PFSK-1 (cell line): ENCODE results near the gene RLN3.

Experiments used
- FOXP2 ChIP-seq: optimal IDR thresholded peaks from 2 replicates; pipeline ENCODE3; 2011; ENCODE audit warnings: borderline replicate concordance, control low read depth, inconsistent platforms; ENCODE audit not compliant: insufficient read depth; ENCODE audit errors: extremely low read length, extremely low read depth
- POLR2AphosphoS5 ChIP-seq: IDR thresholded peaks from 2 replicates; pipeline ENCODE4 v1.6.1; 2012; ENCODE audit warnings: low read depth, mild to moderate bottlenecking, control low read depth, low read length, moderate library complexity
- REST ChIP-seq, 2 experiments: IDR thresholded peaks; 2 replicates each; pipeline versions ENCODE4 v1.6.1 to v1.8.0; 2011 to 2012; ENCODE audit warnings: low read depth in 2 of 2, low read length in 2 of 2, control low read depth in 1 of 2, inconsistent platforms in 1 of 2, mild to moderate bottlenecking in 1 of 2, moderate library complexity in 1 of 2; ENCODE audit not compliant: insufficient read depth in 1 of 2
- SIN3A ChIP-seq: IDR thresholded peaks from 2 replicates; pipeline ENCODE4 v1.6.1; 2012; ENCODE audit warnings: mild to moderate bottlenecking, low read length, moderate library complexity, borderline replicate concordance; ENCODE audit not compliant: insufficient read depth
- TAF1 ChIP-seq: IDR thresholded peaks from 2 replicates; pipeline ENCODE4 v1.6.1; 2012; ENCODE audit warnings: low read length, control low read depth, borderline replicate concordance; ENCODE audit not compliant: insufficient read depth

GRCh38 chr19:14021474-14021873 lies 6.5 kb upstream of the RLN3 start:
- TF ChIP-seq FOXP2 (no peak), TAF1 (no peak), POLR2AphosphoS5 (no peak), REST (IDR thresholded peaks at IDR 0.05; ENCODE audit: insufficient read depth in 1 of 2, low read depth in 2 of 2, low read length in 2 of 2) (no peak), SIN3A (no peak)
